H9 (cell line): ENCODE measurements around the gene TERB1. TPM values are rescaled to one million over a fixed set of nuclear protein-coding genes. Genes with fewer than 3 reads are reported as not detected.

Experiments
- DNase-seq: peaks from one replicate; pipeline ENCODE4 v3.0.0-alpha.2; 2017
- H2AFZ ChIP-seq: one replicate; pipeline ENCODE4 v1.6.1; 2013; ENCODE audit warnings: mild to moderate bottlenecking, low read length, control low read depth, moderate library complexity
- H2AK5ac ChIP-seq: 2 replicates; pipeline ENCODE4 v1.6.1; 2013; ENCODE audit warnings: low read length, control low read depth, mixed read lengths; ENCODE audit not compliant: insufficient read length
- H2BK120ac ChIP-seq: one replicate; pipeline ENCODE4 v1.6.1; 2013; ENCODE audit warnings: low read depth, mild to moderate bottlenecking, low read length, control low read depth, inconsistent platforms; ENCODE audit not compliant: poor library complexity, severe bottlenecking
- H2BK12ac ChIP-seq: 2 replicates; pipeline ENCODE4 v1.6.1; 2013; ENCODE audit warnings: low read length, control low read depth, mixed read lengths, low read depth; ENCODE audit not compliant: insufficient read length
- H2BK15ac ChIP-seq: 2 replicates; pipeline ENCODE4 v1.6.1; 2013; ENCODE audit warnings: low read depth, low read length, control low read depth
- H2BK20ac ChIP-seq: one replicate; pipeline ENCODE4 v1.6.1; 2013; ENCODE audit warnings: low read depth, mild to moderate bottlenecking, low read length, control low read depth, inconsistent platforms; ENCODE audit not compliant: poor library complexity, severe bottlenecking
- H2BK5ac ChIP-seq: 2 replicates; pipeline ENCODE4 v1.6.1; 2013; ENCODE audit warnings: low read length, control low read depth, mixed read lengths; ENCODE audit not compliant: insufficient read length
- H3K14ac ChIP-seq: 2 replicates; pipeline ENCODE4 v1.6.1; 2013; ENCODE audit warnings: low read length, control low read depth; ENCODE audit not compliant: insufficient read depth
- H3K18ac ChIP-seq: 2 replicates; pipeline ENCODE4 v1.6.1; 2013; ENCODE audit warnings: low read depth, mild to moderate bottlenecking, mixed read lengths, low read length, control low read depth; ENCODE audit not compliant: insufficient read length
- H3K23ac ChIP-seq: 2 replicates; pipeline ENCODE4 v1.6.1; 2013; ENCODE audit warnings: low read length, control low read depth, mixed read lengths, low read depth; ENCODE audit not compliant: insufficient read length
- H3K23me2 ChIP-seq: 2 replicates; pipeline ENCODE4 v1.6.1; 2013; ENCODE audit warnings: low read depth, mild to moderate bottlenecking, mixed read lengths, low read length, control low read depth; ENCODE audit not compliant: insufficient read length, poor library complexity, severe bottlenecking
- H3K27ac ChIP-seq: 2 replicates; pipeline ENCODE4 v1.5.1; 2013; ENCODE audit warnings: low read length, control low read depth, mixed read lengths, low read depth; ENCODE audit not compliant: insufficient read length
- H3K27me3 ChIP-seq: 2 replicates; pipeline ENCODE4 v1.6.1; 2013; ENCODE audit warnings: low read length, control low read depth, inconsistent platforms; ENCODE audit not compliant: insufficient read depth
- H3K4ac ChIP-seq: 2 replicates; pipeline ENCODE4 v1.6.1; 2013; ENCODE audit warnings: low read depth, mild to moderate bottlenecking, control low read depth, inconsistent platforms, low read length, moderate library complexity
- H3K4me1 ChIP-seq: 2 replicates; pipeline ENCODE4 v1.6.1; 2013; ENCODE audit warnings: low read length, control low read depth, inconsistent platforms; ENCODE audit not compliant: insufficient read depth
- H3K4me2 ChIP-seq: 2 replicates; pipeline ENCODE4 v1.6.1; 2013; ENCODE audit warnings: low read length, control low read depth, mixed read lengths; ENCODE audit not compliant: insufficient read length, insufficient read depth
- H3K56ac ChIP-seq: 2 replicates; pipeline ENCODE4 v1.6.1; 2013; ENCODE audit warnings: low read depth, mild to moderate bottlenecking, mixed read lengths, low read length, control low read depth; ENCODE audit not compliant: insufficient read length
- H3K79me1 ChIP-seq: 2 replicates; pipeline ENCODE4 v1.6.1; 2013; ENCODE audit warnings: low read depth, mild to moderate bottlenecking, moderate library complexity, low read length, control low read depth, inconsistent platforms; ENCODE audit not compliant: insufficient read depth, poor library complexity, severe bottlenecking
- H3K79me2 ChIP-seq: 2 replicates; pipeline ENCODE4 v1.6.1; 2013; ENCODE audit warnings: low read length, control low read depth, inconsistent platforms; ENCODE audit not compliant: insufficient read depth
- H3K9ac ChIP-seq: 2 replicates; pipeline ENCODE4 v1.6.1; 2013; ENCODE audit warnings: low read length, control low read depth, mixed read lengths; ENCODE audit not compliant: insufficient read length; ENCODE audit errors: extremely low read depth
- H3K9me3 ChIP-seq: one replicate; pipeline ENCODE4 v1.6.1; 2013; ENCODE audit warnings: low read depth, low read length, inconsistent platforms; ENCODE audit not compliant: control insufficient read depth
- H3T11ph ChIP-seq: one replicate; pipeline ENCODE4 v1.6.1; 2013; ENCODE audit warnings: mild to moderate bottlenecking, low read length, control low read depth, inconsistent platforms
- H4K20me1 ChIP-seq: one replicate; pipeline ENCODE4 v1.6.1; 2013; ENCODE audit not compliant: control insufficient read depth, insufficient read length, insufficient read depth
- H4K5ac ChIP-seq: 2 replicates; pipeline ENCODE4 v1.6.1; 2013; ENCODE audit warnings: low read depth, mild to moderate bottlenecking, mixed read lengths, low read length, control low read depth; ENCODE audit not compliant: insufficient read length
- H4K8ac ChIP-seq: replicated peaks from 2 replicates; pipeline ENCODE4 v1.6.1; 2013; ENCODE audit warnings: low read length, control low read depth, mixed read lengths, low read depth; ENCODE audit not compliant: insufficient read length
- H4K91ac ChIP-seq: 2 replicates; pipeline ENCODE4 v1.6.1; 2013; ENCODE audit warnings: low read depth, mild to moderate bottlenecking, moderate library complexity, mixed read lengths, low read length, control low read depth; ENCODE audit not compliant: insufficient read length
- H3K27ac Mint-ChIP-seq, 3 experiments: 2 replicates in 2 of 3; 3 replicates in 1 of 3; pipeline ENCODE4 v1.8.0; 2020 to 2021; ENCODE audit warnings: mixed read lengths in 3 of 3, mild to moderate bottlenecking in 1 of 3, moderate library complexity in 1 of 3
- H3K27me3 Mint-ChIP-seq: 2 replicates; pipeline ENCODE4 v1.8.0; 2021; ENCODE audit warnings: low read depth, mild to moderate bottlenecking, moderate library complexity, mixed read lengths
- H3K36me3 Mint-ChIP-seq, 3 experiments: 2 replicates in 2 of 3; 3 replicates in 1 of 3; pipeline ENCODE4 v1.8.0; 2020 to 2021; ENCODE audit warnings: low read depth in 3 of 3, mixed read lengths in 3 of 3; ENCODE audit not compliant: insufficient read depth in 1 of 3
- H3K4me1 Mint-ChIP-seq, 2 experiments: 2 replicates each; pipeline ENCODE4 v1.8.0; 2020; ENCODE audit warnings: mixed read lengths in 2 of 2
- H3K4me3 Mint-ChIP-seq, 2 experiments: 2 replicates in 1 of 2; 3 replicates in 1 of 2; pipeline ENCODE4 v1.8.0; 2020 to 2021; ENCODE audit warnings: mild to moderate bottlenecking in 2 of 2, mixed read lengths in 2 of 2, moderate library complexity in 1 of 2
- H3K9me3 Mint-ChIP-seq, 2 experiments: 2 replicates in 1 of 2; 3 replicates in 1 of 2; pipeline ENCODE4 v1.8.0; 2020; ENCODE audit warnings: mild to moderate bottlenecking in 2 of 2, mixed read lengths in 2 of 2, moderate library complexity in 1 of 2
- CTCF ChIP-seq: fragments of 200-600 bp; sonication (generic); conservative IDR thresholded peaks from 3 replicates; pipeline ENCODE4 v1.8.0; 2021; ENCODE audit warnings: antibody characterized with exemption, mild to moderate bottlenecking
- WGBS: extraction: QIAGEN DNeasy Blood & Tissue Kit; methylation state at CpG from one replicate; pipeline ENCODE4 v1.1.7; 2013; ENCODE audit warnings: missing lambda C conversion rate, low lambda C conversion rate, mixed read lengths; ENCODE audit not compliant: insufficient read length; ENCODE audit errors: extremely low coverage; 5-methylcytosine and 5-hydroxymethylcytosine counted together
- total RNA-seq: library from RNA; stranded (reverse); gene quantifications from 2 replicates; pipeline ENCODE4 v1.2.1, GENCODE V29; 2021

TERB1 gene
- total RNA-seq, 1 experiment from 2014 or later = not detected

GRCh38 chr16:66731101-66731500 lies 70.3 kb downstream of the TERB1 start:
- no peak overlapping the region for H3K18ac ChIP-seq
- no peak overlapping the region for H4K8ac ChIP-seq
- no peak overlapping the region for H2BK12ac ChIP-seq
- H2BK20ac ChIP-seq = no peak overlapping the region
- no peak overlapping the region for H3K27ac ChIP-seq
- no peaks in the 10 kb centered on the region for H3K79me2 ChIP-seq
- H3K27me3 Mint-ChIP-seq = no peaks in the 10 kb centered on the region
- no peak overlapping the region for H3K4me3 Mint-ChIP-seq
- H3K4me1 ChIP-seq = peaks cover 11% of the 10 kb centered on the region
- H2BK15ac ChIP-seq = no peak overlapping the region
- DNase-seq = no peak
- no CpG with 5 or more reads among the region's 7 CpGs for WGBS
- no peak overlapping the region for H2BK120ac ChIP-seq
- H2BK5ac ChIP-seq = no peak overlapping the region
- no peaks in the 10 kb centered on the region for H3K23me2 ChIP-seq
- no peaks in the 10 kb centered on the region for H3K79me1 ChIP-seq
- H3T11ph ChIP-seq = no peak overlapping the region
- no peaks in the 10 kb centered on the region for H3K9me3 Mint-ChIP-seq
- no peak overlapping the region for H4K91ac ChIP-seq
- no peak overlapping the region for H3K4ac ChIP-seq
- H3K9ac ChIP-seq = no peak overlapping the region
- no peak overlapping the region for H4K5ac ChIP-seq
- no peaks in the 10 kb centered on the region for H3K9me3 ChIP-seq
- H3K14ac ChIP-seq = no peak overlapping the region
- no peaks in the 10 kb centered on the region for H4K20me1 ChIP-seq
- H3K56ac ChIP-seq = no peak overlapping the region
- no peak overlapping the region for H3K23ac ChIP-seq
- no peak overlapping the region for H2AFZ ChIP-seq
- no peak overlapping the region for H2AK5ac ChIP-seq
- H3K4me1 Mint-ChIP-seq = peaks cover 34 to 39% of the 10 kb centered on the region in 2 experiments
- no peak overlapping the region for H3K4me2 ChIP-seq
- H3K27ac Mint-ChIP-seq = peak overlapping the region; percentile 13 to 76 (median 15); a peak in 5 of 7 replicates
- no peak for TF ChIP-seq CTCF
- H3K36me3 Mint-ChIP-seq = peaks cover 56 to 91% (median 90%) of the 10 kb centered on the region in 3 experiments
- no peaks in the 10 kb centered on the region for H3K27me3 ChIP-seq
